ENCODE results near the gene AZIN2.
"Not testable (repeated sequence)": the region's sequence is repeated elsewhere in the genome, so short reads cannot be mapped to it uniquely, and the experiment has no call there.

DNA sequence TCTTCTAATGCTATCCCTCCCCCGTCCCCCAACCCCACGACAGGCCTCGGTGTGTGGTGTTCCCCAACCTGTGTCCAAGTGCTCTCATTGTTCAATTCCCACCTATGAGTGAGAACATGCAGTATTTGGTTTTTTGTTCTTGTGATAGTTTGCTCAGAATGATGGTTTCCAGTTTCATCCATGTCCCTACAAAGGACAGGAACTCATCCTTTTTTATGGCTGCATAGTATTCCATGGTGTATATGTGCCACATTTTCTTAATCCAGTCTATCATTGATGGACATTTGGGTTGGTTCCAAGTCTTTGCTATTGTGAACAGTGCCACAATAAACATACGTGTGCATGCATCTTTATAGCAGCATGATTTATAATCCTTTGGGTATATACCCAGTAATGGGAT is 43.7 kb downstream of the AZIN2 start:
- TF ChIP-seq, protein P1, sequence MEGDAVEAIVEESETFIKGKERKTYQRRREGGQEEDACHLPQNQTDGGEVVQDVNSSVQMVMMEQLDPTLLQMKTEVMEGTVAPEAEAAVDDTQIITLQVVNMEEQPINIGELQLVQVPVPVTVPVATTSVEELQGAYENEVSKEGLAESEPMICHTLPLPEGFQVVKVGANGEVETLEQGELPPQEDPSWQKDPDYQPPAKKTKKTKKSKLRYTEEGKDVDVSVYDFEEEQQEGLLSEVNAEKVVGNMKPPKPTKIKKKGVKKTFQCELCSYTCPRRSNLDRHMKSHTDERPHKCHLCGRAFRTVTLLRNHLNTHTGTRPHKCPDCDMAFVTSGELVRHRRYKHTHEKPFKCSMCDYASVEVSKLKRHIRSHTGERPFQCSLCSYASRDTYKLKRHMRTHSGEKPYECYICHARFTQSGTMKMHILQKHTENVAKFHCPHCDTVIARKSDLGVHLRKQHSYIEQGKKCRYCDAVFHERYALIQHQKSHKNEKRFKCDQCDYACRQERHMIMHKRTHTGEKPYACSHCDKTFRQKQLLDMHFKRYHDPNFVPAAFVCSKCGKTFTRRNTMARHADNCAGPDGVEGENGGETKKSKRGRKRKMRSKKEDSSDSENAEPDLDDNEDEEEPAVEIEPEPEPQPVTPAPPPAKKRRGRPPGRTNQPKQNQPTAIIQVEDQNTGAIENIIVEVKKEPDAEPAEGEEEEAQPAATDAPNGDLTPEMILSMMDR (IDR thresholded peaks at IDR 0.05): not testable (repeated sequence)
- TF ChIP-seq POLR2A (IDR thresholded peaks at IDR 0.05): not testable (repeated sequence)
